AG08395 (cell line): ENCODE measurements around the gene THOC5.

Experiments
- DNase-seq: peaks from one replicate; pipeline ENCODE4 v3.0.0; 2012; ENCODE audit warnings: mixed read lengths, low spot score

The THOC5 gene

GRCh38 chr22:29473001-29473400 is 80.6 kb downstream of the THOC5 start:
- no peak for DNase-seq

GRCh38 chr22:29470159-29470855 is 83.2 kb downstream of the THOC5 start:
- DNase-seq: peak; percentile 58

- DNase-seq: no peak
Measured at GRCh38 chr22:29469755-29470154, 83.8 kb downstream of the THOC5 start.

- DNase-seq: no peak
Measured at GRCh38 chr22:29464581-29464980, 89.0 kb downstream of the THOC5 start.

- no peak for DNase-seq
Measured at GRCh38 chr22:29463629-29464028, 89.9 kb downstream of the THOC5 start.

DNA sequence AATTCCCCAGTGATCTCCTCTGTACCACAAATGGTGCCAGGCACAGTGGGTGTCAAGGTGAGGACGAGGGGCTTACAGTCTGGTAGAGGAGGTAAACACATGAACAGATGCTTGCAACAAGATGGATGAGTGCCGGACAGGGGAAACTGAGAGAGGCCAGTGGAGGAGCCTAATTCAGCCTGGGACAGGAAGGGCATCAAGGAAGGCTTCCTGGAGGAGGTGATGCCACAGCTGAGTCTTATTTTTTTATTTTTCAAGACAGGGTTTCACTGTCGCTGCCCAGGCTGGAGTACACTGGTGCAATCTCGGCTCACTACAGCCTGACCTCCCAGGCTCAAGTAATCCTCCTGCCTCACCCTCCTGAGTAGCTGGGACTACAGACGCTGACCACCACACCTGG is 92.3 kb downstream of the THOC5 start:
- DNase-seq: no peak

DNA sequence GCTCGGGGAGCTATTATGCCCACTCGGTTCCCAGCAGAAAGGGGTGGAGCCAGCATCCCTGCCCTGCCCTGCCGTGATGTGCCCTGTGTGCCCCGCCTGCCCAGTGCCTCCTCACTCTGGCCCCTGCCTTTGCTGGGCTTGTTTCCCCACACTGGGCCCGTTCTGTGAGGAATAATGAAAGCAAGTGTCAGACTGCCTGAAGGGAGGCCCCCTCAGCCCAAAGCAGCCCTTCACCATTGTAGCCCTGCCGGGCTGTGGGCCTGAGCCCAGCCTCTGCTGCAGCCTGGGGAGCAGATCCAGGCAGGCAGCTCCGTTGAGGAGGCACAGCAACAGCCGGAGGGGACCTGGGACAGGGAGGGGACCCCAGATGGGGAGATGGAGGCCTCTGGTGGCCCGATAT is 93.8 kb downstream of the THOC5 start:
- DNase-seq: no peak

DNA sequence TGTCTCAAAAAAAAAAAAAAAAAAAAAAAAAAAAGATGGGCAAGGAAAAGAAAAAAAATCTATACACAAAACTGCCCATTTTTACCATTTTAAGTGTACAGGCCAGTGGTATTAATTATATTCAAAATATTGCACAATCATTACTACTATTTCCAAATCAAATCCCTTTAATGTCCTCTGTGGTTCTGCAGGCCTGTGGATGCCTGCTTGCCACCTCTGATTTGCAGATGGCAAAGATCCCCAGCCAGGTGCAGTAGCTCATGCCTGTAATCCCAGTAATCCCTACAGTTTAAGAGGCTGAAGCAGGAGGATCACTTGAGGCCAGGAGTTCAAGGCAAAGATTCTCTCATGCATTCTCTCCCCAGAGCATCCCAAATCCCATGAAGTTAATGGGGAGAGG is 95.0 kb downstream of the THOC5 start:
- no peak for DNase-seq

GRCh38 chr22:29457730-29458129 is 95.8 kb downstream of the THOC5 start:
- peak; percentile 70 for DNase-seq

DNA sequence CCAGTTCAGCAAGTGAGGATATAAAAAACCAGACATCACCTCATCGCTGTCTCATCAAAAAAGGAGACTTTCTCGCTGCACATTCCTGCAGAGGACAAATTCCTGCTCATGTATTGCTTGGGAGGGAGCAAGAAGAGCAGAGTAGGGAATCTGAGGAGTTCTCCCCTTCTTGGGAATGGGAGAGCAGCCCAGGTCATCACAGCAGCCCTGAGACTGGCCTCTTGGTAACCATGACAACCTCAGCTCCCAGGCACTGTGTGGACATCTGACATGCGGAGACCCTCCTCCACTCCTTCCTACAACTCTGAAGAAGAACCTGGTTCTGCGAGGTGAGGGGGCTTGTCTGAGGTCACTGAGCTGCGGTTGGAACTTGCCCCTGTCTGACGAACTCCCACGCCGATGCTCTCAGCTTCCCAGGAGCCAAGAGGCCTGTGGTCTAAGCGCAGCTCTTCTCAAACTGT is 97.3 kb downstream of the THOC5 start:
- no peak for DNase-seq
